Measurements from ENCODE around the gene C1S.
A peak's percentile ranks its signal among the peaks of the same experiment; 100 is the strongest.

Gene C1S

GRCh38 chr12:7058163-7058845 lies 2.2 kb upstream of the C1S start:
- no peak overlapping the region for H3K9ac ChIP-seq
- H3K4me1 ChIP-seq: peaks cover 0 to 17% (median 0%) of the 10 kb centered on the region in 10 experiments; a peak in 6 of 20 replicates
- H3K4me2 ChIP-seq: peak overlapping the region in 4 of 11 experiments; percentile 11 to 69 (median 40); a peak in 5 of 22 replicates
- no peaks in the 10 kb centered on the region for H4K20me1 ChIP-seq
- H3K27me3 ChIP-seq: no peaks in the 10 kb centered on the region
- TF ChIP-seq Cebpa-rat (IDR thresholded peaks at IDR 0.05): no peak
- no peak overlapping the region; a peak in 2 of 22 replicates for H3K27ac ChIP-seq
- no peaks in the 10 kb centered on the region for H3K9me3 ChIP-seq (replicated peaks in 1 of 11)
- no peaks in the 10 kb centered on the region for H3K36me3 ChIP-seq
- H3K4me3 ChIP-seq: no peak overlapping the region

- H3K9ac ChIP-seq: no peak overlapping the region
- no peak overlapping the region for H3K4me3 ChIP-seq
- peak overlapping the region in 5 of 11 experiments; percentile 6 to 69 (median 14); a peak in 5 of 22 replicates for H3K4me2 ChIP-seq
- peaks cover 0 to 17% (median 0%) of the 10 kb centered on the region in 10 experiments; a peak in 6 of 20 replicates for H3K4me1 ChIP-seq
- H3K27ac ChIP-seq: no peak overlapping the region; a peak in 2 of 22 replicates
- no peaks in the 10 kb centered on the region for H3K36me3 ChIP-seq
- no peaks in the 10 kb centered on the region for H4K20me1 ChIP-seq
- TF ChIP-seq Cebpa-rat (IDR thresholded peaks at IDR 0.05): no peak
- H3K9me3 ChIP-seq (replicated peaks in 1 of 11): no peaks in the 10 kb centered on the region
- H3K27me3 ChIP-seq: no peaks in the 10 kb centered on the region
Measured at GRCh38 chr12:7058850-7059395, 1.6 kb upstream of the C1S start.

- no peaks in the 10 kb centered on the region for H4K20me1 ChIP-seq
- H3K4me1 ChIP-seq: peaks cover 0 to 17% (median 6%) of the 10 kb centered on the region in 10 experiments; a peak in 13 of 20 replicates
- H3K4me3 ChIP-seq: no peak overlapping the region
- H3K9ac ChIP-seq: no peak overlapping the region
- H3K36me3 ChIP-seq: no peaks in the 10 kb centered on the region
- H3K4me2 ChIP-seq: no peak overlapping the region
- no peak overlapping the region for H3K27ac ChIP-seq
- no peaks in the 10 kb centered on the region for H3K9me3 ChIP-seq (replicated peaks in 1 of 11)
- no peaks in the 10 kb centered on the region for H3K27me3 ChIP-seq
- no peak for TF ChIP-seq Cebpa-rat (IDR thresholded peaks at IDR 0.05)
Measured at GRCh38 chr12:7059780-7060179, 738 bp upstream of the C1S start.

GRCh38 chr12:7061138-7061537 lies 620 bp downstream of the C1S start:
- H3K9ac ChIP-seq: no peak overlapping the region
- no peak overlapping the region for H3K27ac ChIP-seq
- H3K36me3 ChIP-seq: no peaks in the 10 kb centered on the region
- H3K9me3 ChIP-seq (replicated peaks in 1 of 11): no peaks in the 10 kb centered on the region
- H4K20me1 ChIP-seq: no peaks in the 10 kb centered on the region
- H3K4me2 ChIP-seq: no peak overlapping the region
- H3K4me3 ChIP-seq: no peak overlapping the region
- TF ChIP-seq Cebpa-rat (IDR thresholded peaks at IDR 0.05): no peak
- no peaks in the 10 kb centered on the region for H3K27me3 ChIP-seq
- H3K4me1 ChIP-seq: peaks cover 0 to 22% (median 10%) of the 10 kb centered on the region in 10 experiments; a peak in 13 of 20 replicates

GRCh38 chr12:7061596-7061995 lies 1.1 kb downstream of the C1S start:
- H3K4me2 ChIP-seq: no peak overlapping the region
- H3K4me3 ChIP-seq: no peak overlapping the region
- no peaks in the 10 kb centered on the region for H3K27me3 ChIP-seq
- TF ChIP-seq Cebpa-rat (IDR thresholded peaks at IDR 0.05): no peak
- H3K4me1 ChIP-seq: peaks cover 0 to 22% (median 10%) of the 10 kb centered on the region in 10 experiments; a peak in 13 of 20 replicates
- no peak overlapping the region for H3K9ac ChIP-seq
- H3K9me3 ChIP-seq (replicated peaks in 1 of 11): no peaks in the 10 kb centered on the region
- no peaks in the 10 kb centered on the region for H3K36me3 ChIP-seq
- H4K20me1 ChIP-seq: no peaks in the 10 kb centered on the region
- H3K27ac ChIP-seq: no peak overlapping the region

- Histone ChIP-seq H3K4me2 (peak overlapping the region in 7 of 11 experiments; percentile 6 to 34 (median 16); a peak in 8 of 22 replicates), H4K20me1 (no peaks in the 10 kb centered on the region), H3K9me3 (replicated peaks in 1 of 11) (no peaks in the 10 kb centered on the region), H3K36me3 (no peaks in the 10 kb centered on the region), H3K4me3 (no peak overlapping the region), H3K9ac (no peak overlapping the region), H3K27ac (no peak overlapping the region), H3K27me3 (no peaks in the 10 kb centered on the region), H3K4me1 (peaks cover 0 to 10% (median 7%) of the 10 kb centered on the region in 10 experiments; a peak in 9 of 20 replicates)
- TF ChIP-seq Cebpa-rat (IDR thresholded peaks at IDR 0.05): no peak
Measured at GRCh38 chr12:7064516-7064915, 4.0 kb downstream of the C1S start.

- Histone ChIP-seq H3K9me3 (replicated peaks in 1 of 11) (no peaks in the 10 kb centered on the region), H3K4me3 (no peak overlapping the region), H3K36me3 (no peaks in the 10 kb centered on the region), H3K27ac (no peak overlapping the region), H3K4me1 (peaks cover 0 to 10% (median 7%) of the 10 kb centered on the region in 10 experiments; a peak in 9 of 20 replicates), H3K4me2 (peak overlapping the region in 8 of 11 experiments; percentile 6 to 34 (median 18); a peak in 9 of 22 replicates), H4K20me1 (no peaks in the 10 kb centered on the region), H3K27me3 (no peaks in the 10 kb centered on the region), H3K9ac (no peak overlapping the region)
- no peak for TF ChIP-seq Cebpa-rat (IDR thresholded peaks at IDR 0.05)
Measured at GRCh38 chr12:7065073-7065623, 4.6 kb downstream of the C1S start.

- H3K9me3 ChIP-seq (replicated peaks in 1 of 11): no peaks in the 10 kb centered on the region
- H3K4me1 ChIP-seq: peaks cover 0 to 10% (median 7%) of the 10 kb centered on the region in 10 experiments; a peak in 9 of 20 replicates
- no peak overlapping the region for H3K9ac ChIP-seq
- no peaks in the 10 kb centered on the region for H4K20me1 ChIP-seq
- H3K36me3 ChIP-seq: no peaks in the 10 kb centered on the region
- H3K4me2 ChIP-seq: no peak overlapping the region
- H3K27ac ChIP-seq: no peak overlapping the region
- no peak overlapping the region for H3K4me3 ChIP-seq
- TF ChIP-seq Cebpa-rat (IDR thresholded peaks at IDR 0.05): no peak
- no peaks in the 10 kb centered on the region for H3K27me3 ChIP-seq
Measured at GRCh38 chr12:7066596-7066995, 6.1 kb downstream of the C1S start.

- no peaks in the 10 kb centered on the region for H4K20me1 ChIP-seq
- H3K4me2 ChIP-seq: no peak overlapping the region
- no peaks in the 10 kb centered on the region for H3K36me3 ChIP-seq
- no peak overlapping the region for H3K9ac ChIP-seq
- H3K9me3 ChIP-seq (replicated peaks in 1 of 11): no peaks in the 10 kb centered on the region
- peaks cover 0 to 10% (median 7%) of the 10 kb centered on the region in 10 experiments; a peak in 9 of 20 replicates for H3K4me1 ChIP-seq
- no peak overlapping the region for H3K4me3 ChIP-seq
- TF ChIP-seq Cebpa-rat (IDR thresholded peaks at IDR 0.05): no peak
- H3K27ac ChIP-seq: no peak overlapping the region
- no peaks in the 10 kb centered on the region for H3K27me3 ChIP-seq
Measured at GRCh38 chr12:7067096-7067495, 6.6 kb downstream of the C1S start.

Data from BLaER1 treated with 17β-estradiol and CSF1 and Interleukin-3, amounts not matched to agents 10 nM and 100 nM (cell line).